Stimulated activated naive CD8-positive, alpha-beta T cell treated with anti-CD3 and anti-CD28 coated beads, Interleukin-15, amount 100 ng/mL, for 72 hours (primary cell): ENCODE results near the gene DENND4B.
A peak's percentile ranks its signal among the peaks of the same experiment; 100 is the strongest.

ENCODE experiments used
- ATAC-seq: fragments of 150-1000 bp; cut with Tn5 transposase; 2 replicates; pipeline ENCODE4 v1.10.0; 2021; ENCODE audit warnings: mild to moderate bottlenecking, moderate library complexity
- DNase-seq, 2 donors: peaks; one replicate each; pipeline ENCODE4 v3.0.0; 2021 to 2022
- H3K27ac Mint-ChIP-seq, 2 donors: one replicate each; pipeline ENCODE4 v1.8.0; 2022; ENCODE audit warnings: mild to moderate bottlenecking in 2 of 2, mixed read lengths in 2 of 2, moderate library complexity in 2 of 2
- H3K27me3 Mint-ChIP-seq: one replicate; pipeline ENCODE4 v1.8.0; 2022; ENCODE audit warnings: mixed read lengths
- H3K4me1 Mint-ChIP-seq: one replicate; pipeline ENCODE4 v1.8.0; 2022; ENCODE audit warnings: mild to moderate bottlenecking, mixed read lengths
- H3K4me3 Mint-ChIP-seq, 2 donors: one replicate each; pipeline ENCODE4 v1.8.0; 2022; ENCODE audit warnings: mild to moderate bottlenecking in 2 of 2, mixed read lengths in 2 of 2, moderate library complexity in 1 of 2
- H3K9me3 Mint-ChIP-seq, 2 donors: one replicate each; pipeline ENCODE4 v1.8.0; 2022; ENCODE audit warnings: mixed read lengths in 2 of 2

DENND4B gene

GRCh38 chr1:153961421-153961820, 14.9 kb upstream of the DENND4B start:
- ATAC-seq (no peak), DNase-seq (no peak)
- Mint-ChIP-seq H3K4me1 (peaks cover 71% of the 10 kb centered on the region), H3K9me3 (no peaks in the 10 kb centered on the region), H3K27ac (peak overlapping the region in 1 of 2 donors; percentile 49), H3K4me3 (peak overlapping the region; percentile 81 to 88), H3K27me3 (no peaks in the 10 kb centered on the region)

GRCh38 chr1:153960206-153960605, 13.7 kb upstream of the DENND4B start:
- Mint-ChIP-seq H3K27ac (no peak overlapping the region), H3K4me3 (no peak overlapping the region), H3K4me1 (peaks cover 73% of the 10 kb centered on the region), H3K9me3 (no peaks in the 10 kb centered on the region), H3K27me3 (no peaks in the 10 kb centered on the region)
- DNase-seq (no peak), ATAC-seq (no peak)

- Mint-ChIP-seq H3K9me3 (no peaks in the 10 kb centered on the region), H3K4me3 (no peak overlapping the region), H3K27ac (peak overlapping the region in 1 of 2 donors; percentile 49), H3K27me3 (no peaks in the 10 kb centered on the region), H3K4me1 (peaks cover 71% of the 10 kb centered on the region)
- ATAC-seq (no peak), DNase-seq (no peak)
Measured at GRCh38 chr1:153959454-153959853, 12.9 kb upstream of the DENND4B start.

- H3K4me1 Mint-ChIP-seq: peaks cover 71% of the 10 kb centered on the region
- no peak for ATAC-seq
Measured at GRCh38 chr1:153958961-153959260, 12.4 kb upstream of the DENND4B start.

GRCh38 chr1:153958111-153958960, 11.8 kb upstream of the DENND4B start, which contains the start of gene CRTC2:
CRTC2 (minus strand) TSS chr1:153958612; CDS start chr1:153958497, 115 bp downstream.
- Mint-ChIP-seq H3K9me3 (no peaks in the 10 kb centered on the region), H3K4me3 (peak within 1 kb of the TSS; percentile 90 to 91), H3K27ac (peak within 1 kb of the TSS; percentile 96), H3K4me1 (peaks cover 70% of the 10 kb centered on the region), H3K27me3 (no peaks in the 10 kb centered on the region)
- DNase-seq (peak; percentile 92 to 97), ATAC-seq (peak; percentile 91)

More at GRCh38 chr1:153958961-153959260, 12.4 kb upstream of the DENND4B start:
- no peaks in the 10 kb centered on the region for H3K27me3 Mint-ChIP-seq
- H3K9me3 Mint-ChIP-seq: no peaks in the 10 kb centered on the region
- H3K4me3 Mint-ChIP-seq: peak overlapping the region; percentile 90 to 91
- DNase-seq: no peak
- H3K27ac Mint-ChIP-seq: peak overlapping the region; percentile 85 to 96

- Mint-ChIP-seq H3K4me1 (peaks cover 68% of the 10 kb centered on the region), H3K9me3 (no peaks in the 10 kb centered on the region), H3K27me3 (no peaks in the 10 kb centered on the region), H3K4me3 (peak overlapping the region; percentile 90 to 91), H3K27ac (peak overlapping the region; percentile 96)
- peak; percentile 53 to 72 for DNase-seq
- peak; percentile 60 for ATAC-seq
Measured at GRCh38 chr1:153957744-153958110, 11.2 kb upstream of the DENND4B start.

GRCh38 chr1:153956997-153957715, 10.6 kb upstream of the DENND4B start:
- H3K4me3 Mint-ChIP-seq: peak overlapping the region; percentile 90 to 91
- no peaks in the 10 kb centered on the region for H3K27me3 Mint-ChIP-seq
- H3K9me3 Mint-ChIP-seq: no peaks in the 10 kb centered on the region
- no peak for DNase-seq
- peaks cover 62% of the 10 kb centered on the region for H3K4me1 Mint-ChIP-seq
- ATAC-seq: no peak
- H3K27ac Mint-ChIP-seq: peak overlapping the region; percentile 96

GRCh38 chr1:153954826-153955225, 8.3 kb upstream of the DENND4B start:
- Mint-ChIP-seq H3K27me3 (no peaks in the 10 kb centered on the region), H3K4me1 (peaks cover 48% of the 10 kb centered on the region), H3K27ac (no peak overlapping the region), H3K9me3 (no peaks in the 10 kb centered on the region), H3K4me3 (peak overlapping the region in 1 of 2 donors; percentile 24)
- no peak for DNase-seq
- ATAC-seq: no peak

- H3K4me3 Mint-ChIP-seq: peak overlapping the region in 1 of 2 donors; percentile 29
- no peak for DNase-seq
- ATAC-seq: no peak
Measured at GRCh38 chr1:153953859-153954365, 7.4 kb upstream of the DENND4B start.

GRCh38 chr1:153951801-153952200, 5.3 kb upstream of the DENND4B start:
- Mint-ChIP-seq H3K4me3 (no peak overlapping the region), H3K27me3 (no peaks in the 10 kb centered on the region), H3K4me1 (peaks cover 46% of the 10 kb centered on the region), H3K27ac (no peak overlapping the region), H3K9me3 (no peaks in the 10 kb centered on the region)
- ATAC-seq (no peak), DNase-seq (no peak)

More at GRCh38 chr1:153953859-153954365, 7.4 kb upstream of the DENND4B start:
- Mint-ChIP-seq H3K27ac (peak overlapping the region in 1 of 2 donors; percentile 38), H3K9me3 (no peaks in the 10 kb centered on the region), H3K27me3 (no peaks in the 10 kb centered on the region), H3K4me1 (peaks cover 43% of the 10 kb centered on the region)

GRCh38 chr1:153951183-153951582, 4.7 kb upstream of the DENND4B start:
- no peak for DNase-seq
- no peaks in the 10 kb centered on the region for H3K27me3 Mint-ChIP-seq
- H3K27ac Mint-ChIP-seq: peak overlapping the region in 1 of 2 donors; percentile 61
- no peak overlapping the region for H3K4me3 Mint-ChIP-seq
- peaks cover 43% of the 10 kb centered on the region for H3K4me1 Mint-ChIP-seq
- no peaks in the 10 kb centered on the region for H3K9me3 Mint-ChIP-seq
- no peak for ATAC-seq

- Mint-ChIP-seq H3K4me1 (peaks cover 63% of the 10 kb centered on the region), H3K27me3 (no peaks in the 10 kb centered on the region), H3K4me3 (peak overlapping the region; percentile 89 to 97), H3K27ac (peak overlapping the region; percentile 97 to 98), H3K9me3 (no peaks in the 10 kb centered on the region)
- DNase-seq (peak; percentile 70 to 85), ATAC-seq (peak; percentile 74)
Measured at GRCh38 chr1:153945795-153946621, 510 bp downstream of the DENND4B start.

- Mint-ChIP-seq H3K4me1 (peaks cover 69% of the 10 kb centered on the region), H3K9me3 (no peaks in the 10 kb centered on the region), H3K27me3 (no peaks in the 10 kb centered on the region), H3K4me3 (peak overlapping the region; percentile 89 to 97), H3K27ac (peak overlapping the region; percentile 97 to 98)
- DNase-seq: peak; percentile 68 to 83
- peak; percentile 80 for ATAC-seq
Measured at GRCh38 chr1:153945131-153945794, 1.3 kb downstream of the DENND4B start.

- Mint-ChIP-seq H3K27ac (peak overlapping the region; percentile 97 to 98), H3K4me3 (peak overlapping the region; percentile 89 to 97), H3K4me1 (peaks cover 69% of the 10 kb centered on the region), H3K9me3 (no peaks in the 10 kb centered on the region), H3K27me3 (no peaks in the 10 kb centered on the region)
- no peak for DNase-seq
- no peak for ATAC-seq
Measured at GRCh38 chr1:153944827-153945117, 1.7 kb downstream of the DENND4B start.
